Ishikawa (cell line): ENCODE measurements around the gene PITPNM2.

ENCODE experiments used
- CEBPB ChIP-seq: IDR thresholded peaks from 2 replicates; pipeline ENCODE4 v1.6.1; 2012
- CREB1 ChIP-seq: IDR thresholded peaks from 2 replicates; pipeline ENCODE4 v1.6.1; 2012; ENCODE audit warnings: low read depth
- EGR1 ChIP-seq: IDR thresholded peaks from 2 replicates; pipeline ENCODE4 v1.6.1; 2012
- EP300 ChIP-seq: IDR thresholded peaks from 2 replicates; pipeline ENCODE4 v1.6.1; 2012; ENCODE audit warnings: borderline replicate concordance
- FOXM1 ChIP-seq: IDR thresholded peaks from 2 replicates; pipeline ENCODE4 v1.6.1; 2012; ENCODE audit warnings: low read depth, borderline replicate concordance
- NFIC ChIP-seq: IDR thresholded peaks from 2 replicates; pipeline ENCODE4 v1.6.1; 2012
- RAD21 ChIP-seq: IDR thresholded peaks from 2 replicates; pipeline ENCODE4 v1.6.1; 2012; ENCODE audit warnings: low read depth
- TAF1 ChIP-seq: IDR thresholded peaks from 2 replicates; pipeline ENCODE4 v1.6.1; 2012; ENCODE audit warnings: low read depth, mild to moderate bottlenecking
- TCF12 ChIP-seq: IDR thresholded peaks from 2 replicates; pipeline ENCODE4 v1.6.1; 2012; ENCODE audit warnings: low read depth
- TEAD4 ChIP-seq: IDR thresholded peaks from 2 replicates; pipeline ENCODE4 v1.6.1; 2012
- YY1 ChIP-seq: IDR thresholded peaks from 2 replicates; pipeline ENCODE4 v1.6.1; 2012; ENCODE audit warnings: low read depth
- ZBTB7A ChIP-seq: IDR thresholded peaks from 2 replicates; pipeline ENCODE4 v1.6.1; 2012; ENCODE audit warnings: low read depth
- TF ChIP-seq, protein P1 (sequence below): IDR thresholded peaks from 2 replicates; pipeline ENCODE4 v1.6.1; 2012
- TF ChIP-seq, protein P2 (sequence below): IDR thresholded peaks from 2 replicates; pipeline ENCODE4 v1.6.1; 2012
- TF ChIP-seq, protein P3 (sequence below): IDR thresholded peaks from 2 replicates; pipeline ENCODE4 v1.6.1; 2012; ENCODE audit warnings: low read depth, mild to moderate bottlenecking

PITPNM2 gene

DNA sequence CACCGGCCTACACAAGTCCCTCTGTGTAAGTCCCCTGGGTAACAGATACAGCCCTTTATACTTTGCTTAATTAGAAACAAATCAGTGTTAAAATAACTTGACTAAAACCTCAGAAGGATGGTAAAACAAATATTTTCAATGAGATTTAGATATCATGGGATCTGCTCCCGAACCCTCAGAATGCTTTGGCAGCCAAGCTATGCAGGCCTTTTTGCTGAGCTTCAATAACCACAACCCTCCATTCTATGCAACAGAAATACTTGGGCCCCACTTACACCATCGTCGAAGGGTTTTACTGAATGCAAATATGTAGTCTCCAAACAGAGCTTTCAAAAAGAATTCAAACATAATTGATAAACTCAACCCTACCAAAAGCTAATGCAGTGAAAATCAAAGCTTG, 29.3 kb upstream of the PITPNM2 start:
- TF ChIP-seq RAD21 (no peak), TAF1 (no peak), TCF12 (no peak), EGR1 (no peak), CREB1 (no peak), EP300 (no peak)
- TF ChIP-seq, protein P1, sequence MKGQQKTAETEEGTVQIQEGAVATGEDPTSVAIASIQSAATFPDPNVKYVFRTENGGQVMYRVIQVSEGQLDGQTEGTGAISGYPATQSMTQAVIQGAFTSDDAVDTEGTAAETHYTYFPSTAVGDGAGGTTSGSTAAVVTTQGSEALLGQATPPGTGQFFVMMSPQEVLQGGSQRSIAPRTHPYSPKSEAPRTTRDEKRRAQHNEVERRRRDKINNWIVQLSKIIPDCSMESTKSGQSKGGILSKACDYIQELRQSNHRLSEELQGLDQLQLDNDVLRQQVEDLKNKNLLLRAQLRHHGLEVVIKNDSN, result no peak

DNA sequence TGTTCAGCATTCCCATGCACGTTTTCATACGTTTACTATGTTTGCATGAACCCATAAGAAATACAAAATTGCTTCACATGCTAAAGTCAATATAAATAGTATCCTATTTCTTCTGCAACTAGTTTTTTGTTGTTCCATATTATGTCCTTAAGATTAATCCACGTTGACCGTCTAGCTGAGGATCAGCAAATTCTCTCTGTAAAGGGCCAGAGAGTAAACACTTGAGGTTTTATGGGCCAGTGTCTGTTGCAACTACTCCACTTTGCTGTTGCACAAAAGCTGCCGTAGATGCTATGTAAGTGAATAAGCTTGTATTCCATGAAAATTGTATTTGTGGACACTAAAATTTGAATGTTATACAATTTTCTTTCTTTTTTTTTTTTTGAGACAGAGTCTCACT, 21.1 kb upstream of the PITPNM2 start:
- TF ChIP-seq EGR1 (no peak), EP300 (no peak), CREB1 (no peak), TCF12 (no peak), NFIC (no peak), TEAD4 (no peak), YY1 (no peak), ZBTB7A (no peak), RAD21 (no peak)
- TF ChIP-seq, protein P1, result no peak
- TF ChIP-seq, protein P2, sequence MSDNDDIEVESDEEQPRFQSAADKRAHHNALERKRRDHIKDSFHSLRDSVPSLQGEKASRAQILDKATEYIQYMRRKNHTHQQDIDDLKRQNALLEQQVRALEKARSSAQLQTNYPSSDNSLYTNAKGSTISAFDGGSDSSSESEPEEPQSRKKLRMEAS, result no peak

DNA sequence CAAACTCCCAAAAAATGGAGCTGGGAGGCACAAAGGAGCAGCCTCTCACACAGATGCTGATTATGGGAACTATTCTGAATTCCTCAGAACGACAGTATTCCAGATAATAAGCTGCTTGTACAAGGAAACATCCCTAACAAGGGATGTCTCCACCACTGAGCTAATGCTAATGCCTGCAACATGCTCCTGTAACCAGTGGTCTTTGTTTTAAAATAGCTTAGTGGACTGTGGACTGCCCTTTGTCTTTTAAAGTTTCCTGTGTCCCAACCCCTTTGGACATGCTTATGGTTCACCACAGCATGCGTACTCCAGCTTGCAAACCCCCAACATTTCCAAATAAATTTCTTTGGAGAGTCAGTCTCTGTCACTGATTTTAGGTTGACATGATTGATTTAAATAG, 16.4 kb upstream of the PITPNM2 start:
- TF ChIP-seq FOXM1, result no peak
- TF ChIP-seq RAD21, result no peak
- no peak for TF ChIP-seq EGR1
- no peak for TF ChIP-seq CEBPB
- no peak for TF ChIP-seq CREB1
- no peak for TF ChIP-seq TCF12
- no peak for TF ChIP-seq YY1
- TF ChIP-seq TEAD4, result no peak
- TF ChIP-seq NFIC, result no peak
- no peak for TF ChIP-seq ZBTB7A
- TF ChIP-seq EP300, result no peak
- TF ChIP-seq, protein P1, result no peak
- TF ChIP-seq TAF1, result no peak
- TF ChIP-seq, protein P3, sequence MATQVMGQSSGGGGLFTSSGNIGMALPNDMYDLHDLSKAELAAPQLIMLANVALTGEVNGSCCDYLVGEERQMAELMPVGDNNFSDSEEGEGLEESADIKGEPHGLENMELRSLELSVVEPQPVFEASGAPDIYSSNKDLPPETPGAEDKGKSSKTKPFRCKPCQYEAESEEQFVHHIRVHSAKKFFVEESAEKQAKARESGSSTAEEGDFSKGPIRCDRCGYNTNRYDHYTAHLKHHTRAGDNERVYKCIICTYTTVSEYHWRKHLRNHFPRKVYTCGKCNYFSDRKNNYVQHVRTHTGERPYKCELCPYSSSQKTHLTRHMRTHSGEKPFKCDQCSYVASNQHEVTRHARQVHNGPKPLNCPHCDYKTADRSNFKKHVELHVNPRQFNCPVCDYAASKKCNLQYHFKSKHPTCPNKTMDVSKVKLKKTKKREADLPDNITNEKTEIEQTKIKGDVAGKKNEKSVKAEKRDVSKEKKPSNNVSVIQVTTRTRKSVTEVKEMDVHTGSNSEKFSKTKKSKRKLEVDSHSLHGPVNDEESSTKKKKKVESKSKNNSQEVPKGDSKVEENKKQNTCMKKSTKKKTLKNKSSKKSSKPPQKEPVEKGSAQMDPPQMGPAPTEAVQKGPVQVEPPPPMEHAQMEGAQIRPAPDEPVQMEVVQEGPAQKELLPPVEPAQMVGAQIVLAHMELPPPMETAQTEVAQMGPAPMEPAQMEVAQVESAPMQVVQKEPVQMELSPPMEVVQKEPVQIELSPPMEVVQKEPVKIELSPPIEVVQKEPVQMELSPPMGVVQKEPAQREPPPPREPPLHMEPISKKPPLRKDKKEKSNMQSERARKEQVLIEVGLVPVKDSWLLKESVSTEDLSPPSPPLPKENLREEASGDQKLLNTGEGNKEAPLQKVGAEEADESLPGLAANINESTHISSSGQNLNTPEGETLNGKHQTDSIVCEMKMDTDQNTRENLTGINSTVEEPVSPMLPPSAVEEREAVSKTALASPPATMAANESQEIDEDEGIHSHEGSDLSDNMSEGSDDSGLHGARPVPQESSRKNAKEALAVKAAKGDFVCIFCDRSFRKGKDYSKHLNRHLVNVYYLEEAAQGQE, result no peak

DNA sequence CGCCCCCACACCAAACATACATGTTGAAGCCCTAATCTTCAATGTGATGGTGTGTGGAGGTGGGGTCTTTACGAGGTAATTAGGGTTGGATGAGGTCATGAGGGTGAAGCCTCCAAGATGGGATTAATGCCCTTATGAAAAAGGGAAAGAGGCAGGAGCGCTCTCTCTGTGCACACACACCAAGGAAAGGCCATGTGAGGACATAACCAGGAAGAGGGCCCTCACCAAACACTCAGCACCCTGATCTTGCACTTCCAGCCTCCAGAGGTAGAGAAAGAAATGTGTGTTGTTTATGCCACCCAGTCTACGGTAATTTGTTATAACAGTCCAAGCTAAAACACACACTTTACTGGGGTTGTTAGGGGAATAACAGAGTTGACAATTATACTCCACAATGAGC, 14.6 kb upstream of the PITPNM2 start:
- TF ChIP-seq EGR1 (no peak), FOXM1 (no peak), RAD21 (no peak), TAF1 (no peak), YY1 (no peak), ZBTB7A (no peak)
- TF ChIP-seq, protein P3, result no peak
- TF ChIP-seq, protein P2, result no peak

DNA sequence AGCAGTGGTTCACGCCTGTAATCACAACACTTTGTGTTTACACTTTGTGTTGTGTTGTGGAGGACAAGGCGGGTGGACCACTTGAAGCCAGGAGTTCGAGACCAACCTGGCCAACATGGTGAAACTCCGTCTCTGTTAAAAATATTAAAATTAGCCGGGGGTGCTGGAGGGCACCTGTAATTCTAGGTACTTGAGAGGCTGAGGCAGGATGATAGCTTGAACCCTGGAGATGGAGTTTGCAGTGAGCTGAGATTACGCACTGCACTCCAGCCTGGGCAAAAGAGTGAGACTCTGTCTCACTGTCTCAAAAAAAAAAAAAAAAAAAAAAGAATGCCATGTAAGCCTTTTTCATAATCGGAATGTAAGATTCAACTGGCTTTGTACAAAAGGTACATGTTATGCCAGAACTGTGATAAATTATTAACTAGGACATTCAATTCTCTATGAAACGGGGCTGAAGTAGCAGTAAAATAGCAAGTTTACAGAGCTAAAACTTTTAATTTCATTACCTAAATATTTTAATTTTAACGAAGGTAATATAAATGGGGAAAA, 13.9 kb upstream of the PITPNM2 start:
- TF ChIP-seq, protein P3, result no peak
- TF ChIP-seq, protein P2, result no peak
- no peak for TF ChIP-seq EP300
- no peak for TF ChIP-seq CREB1
- TF ChIP-seq TCF12, result no peak
